Ramos (cell line): ENCODE measurements around the gene CCDC177.

Experiments used
- in situ Hi-C: fragments of 300-500 bp; cut with MboI; formaldehyde crosslinking; loops from one replicate; pipeline ENCODE4 v1.14.3; 2022; ENCODE audit warnings: low sequenced_read_pairs; ENCODE audit not compliant: unreplicated experiment

Gene CCDC177

DNA sequence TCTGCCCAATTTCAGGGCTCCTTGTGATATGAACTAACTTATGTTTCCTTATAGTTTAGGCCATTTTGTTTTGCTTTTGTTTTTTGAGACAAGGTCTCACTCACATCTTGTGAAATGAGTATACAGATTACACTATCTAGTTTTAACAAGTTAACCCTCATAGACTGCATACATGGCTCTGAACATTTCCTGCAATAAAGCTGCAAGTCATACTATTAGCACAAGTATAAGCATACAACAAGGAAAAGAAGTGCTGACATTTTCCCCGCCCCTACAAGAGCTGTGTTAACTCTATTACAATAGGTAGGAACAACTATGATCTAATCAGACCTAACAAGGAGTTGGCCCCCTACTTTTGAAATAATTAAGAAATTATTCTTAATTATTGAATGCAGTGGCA lies 35.9 kb downstream of the CCDC177 start:
- in situ Hi-C loops = no loop called here

DNA sequence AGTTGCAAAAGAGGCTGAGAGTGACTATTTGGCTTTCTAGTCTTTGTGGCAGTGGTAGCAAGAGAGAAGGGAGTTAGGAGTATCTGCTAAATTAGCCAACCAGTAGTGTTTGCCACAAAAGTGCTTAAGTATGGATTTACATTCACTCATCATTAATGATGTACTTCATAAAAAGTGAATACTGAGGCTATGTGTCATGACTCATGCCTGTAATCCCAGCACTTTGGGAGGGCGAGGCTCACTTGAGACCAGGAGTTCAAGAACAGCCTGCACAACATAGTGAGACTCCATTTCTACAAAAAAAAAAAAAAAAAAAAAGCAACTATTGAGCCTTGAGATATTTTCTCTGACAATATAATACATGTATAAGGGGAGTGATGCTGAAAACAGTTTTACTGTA lies 36.8 kb downstream of the CCDC177 start:
- in situ Hi-C loops = no loop called here

DNA sequence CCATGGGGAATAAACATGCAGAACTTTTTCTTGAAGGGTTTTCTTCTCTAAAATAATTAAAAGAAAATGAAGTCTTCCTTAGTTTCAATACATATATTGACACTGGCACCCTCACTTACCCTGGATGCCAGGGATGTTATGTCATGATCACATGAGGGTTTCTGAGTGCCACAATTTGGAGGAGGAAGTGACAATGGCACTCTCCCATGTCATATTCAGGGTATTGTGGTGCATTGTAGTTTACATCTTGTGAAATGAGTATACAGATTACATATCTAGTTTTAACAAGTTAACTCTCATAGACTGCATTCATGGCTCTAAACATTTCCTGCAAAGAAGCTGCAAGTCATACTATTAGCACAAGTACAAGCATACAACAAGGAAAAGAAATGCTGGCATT lies 37.7 kb downstream of the CCDC177 start:
- in situ Hi-C loops = no loop called here

DNA sequence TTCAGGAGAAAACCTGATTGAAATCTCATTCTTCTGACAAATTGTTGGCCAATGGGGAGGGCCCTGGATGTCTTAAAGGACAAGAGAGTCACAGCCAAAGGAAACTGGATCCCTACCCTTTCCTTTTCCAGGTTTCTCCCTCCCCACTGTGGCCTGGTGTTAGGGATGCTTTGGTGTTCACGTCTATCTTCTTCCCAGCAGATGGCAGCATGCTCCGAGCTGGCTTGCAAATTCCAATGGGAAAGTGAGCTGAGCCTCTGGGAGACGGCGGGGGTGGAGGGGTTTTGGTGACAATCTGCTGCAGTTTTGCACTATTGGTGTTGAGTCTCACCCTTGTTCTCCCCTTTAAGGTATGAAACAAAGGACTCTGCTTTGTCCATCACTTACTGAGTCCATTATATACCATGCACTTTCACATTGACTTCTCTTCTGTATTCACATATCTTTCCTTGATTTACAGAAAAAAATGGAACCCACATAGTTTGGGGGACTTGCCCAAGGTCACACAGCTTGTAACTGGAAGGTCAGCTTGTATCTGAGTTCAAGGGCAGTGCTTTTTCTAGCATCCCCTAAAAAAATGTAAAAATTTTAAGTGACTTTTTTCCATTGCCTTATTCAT lies 39.3 kb downstream of the CCDC177 start:
- in situ Hi-C loops = no loop called here

DNA sequence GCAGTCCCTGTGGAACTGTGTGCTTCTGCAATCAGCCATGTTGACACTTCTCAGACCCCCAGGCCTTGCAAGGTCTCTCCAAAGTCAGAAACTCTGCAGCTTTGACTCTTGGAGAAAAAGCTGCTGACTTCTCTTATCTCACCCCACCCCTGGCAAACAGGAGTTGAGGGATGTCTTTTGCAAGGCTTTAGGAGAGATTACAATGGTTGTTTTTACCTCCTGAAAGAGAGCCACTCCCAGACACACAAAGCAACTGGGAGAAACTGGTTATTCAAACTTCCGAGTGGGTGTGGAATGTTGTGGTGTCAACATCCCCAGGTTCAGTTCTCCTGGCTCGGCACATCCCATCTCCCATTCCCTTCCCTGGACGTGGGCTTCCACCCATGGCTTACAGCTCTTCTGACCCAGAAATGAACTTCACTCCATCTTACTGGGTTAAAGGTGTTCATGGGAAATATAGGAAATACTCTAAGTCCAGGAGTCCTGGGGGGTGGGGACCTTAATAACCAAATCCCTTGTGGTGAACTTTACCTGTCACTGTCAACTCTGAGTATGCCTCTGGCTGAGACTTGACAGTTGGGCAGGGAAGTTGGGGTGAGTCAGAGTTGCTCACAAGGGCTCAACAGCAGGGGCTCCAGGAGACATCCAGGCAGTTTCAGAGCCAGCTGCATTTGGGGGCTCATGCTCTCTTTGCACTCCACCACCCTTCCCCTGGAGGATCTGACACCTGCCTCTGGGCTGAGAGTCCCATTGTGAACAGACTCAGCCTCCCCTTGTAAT lies 41.9 kb downstream of the CCDC177 start:
- in situ Hi-C loops = no loop called here

DNA sequence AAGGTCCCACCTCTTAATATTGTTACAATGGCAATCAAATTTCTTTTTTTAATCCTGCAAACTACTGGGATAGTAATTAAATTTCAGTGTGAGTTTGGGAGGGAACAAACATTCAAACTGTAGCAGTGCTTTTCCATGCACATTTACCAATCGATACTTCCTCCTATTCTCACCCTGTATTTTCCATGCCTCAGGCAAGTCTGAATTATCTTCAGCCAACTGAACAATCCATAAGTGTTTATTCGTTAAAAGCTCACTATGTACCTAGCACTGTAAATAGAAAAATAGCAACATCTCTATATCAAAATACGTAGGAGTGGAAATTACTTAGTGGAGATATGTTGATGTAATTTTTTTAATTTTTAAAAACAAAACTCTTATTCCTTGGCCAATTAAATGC lies 43.5 kb downstream of the CCDC177 start:
- in situ Hi-C loops = no loop called here

DNA sequence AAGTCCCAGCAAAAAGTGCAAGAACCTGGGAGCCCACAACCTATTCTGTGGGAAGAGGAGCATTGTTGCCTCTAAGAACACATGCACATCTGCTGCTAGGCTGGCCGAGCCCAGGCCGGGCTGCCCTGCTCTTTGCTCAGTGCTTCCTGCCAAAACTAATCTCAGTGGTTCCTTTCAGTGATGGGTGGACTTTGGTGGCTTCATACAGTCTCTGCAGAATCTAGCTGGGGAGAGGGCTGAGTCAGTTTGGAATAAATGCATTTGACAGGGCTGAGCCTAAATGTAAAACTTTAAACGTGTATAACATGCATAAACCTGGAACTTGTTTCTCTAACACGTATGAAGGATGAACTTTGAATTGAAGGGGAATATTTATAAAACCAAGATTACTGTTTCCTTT lies 44.6 kb downstream of the CCDC177 start:
- in situ Hi-C loops = no loop called here

DNA sequence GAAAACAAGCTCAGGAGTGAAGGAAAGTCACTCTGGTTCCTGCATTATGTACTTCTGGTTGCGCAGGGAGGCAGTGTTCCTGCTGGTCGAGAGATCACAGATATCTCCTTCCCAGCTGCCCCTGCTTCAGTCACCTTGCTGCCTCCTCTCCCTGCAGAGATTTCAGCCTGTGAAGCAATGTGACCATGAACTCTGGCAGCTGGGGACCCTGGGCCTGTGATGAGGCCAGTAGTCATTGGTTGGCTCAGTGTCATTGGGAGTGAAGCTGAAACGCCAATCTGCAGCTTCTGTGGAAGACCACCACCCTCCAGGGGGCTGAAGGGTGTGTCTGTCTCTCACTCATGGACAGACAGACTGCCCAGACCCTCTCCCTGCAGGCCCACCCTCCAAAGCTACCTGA lies 45.1 kb downstream of the CCDC177 start:
- in situ Hi-C loops = no loop called here

DNA sequence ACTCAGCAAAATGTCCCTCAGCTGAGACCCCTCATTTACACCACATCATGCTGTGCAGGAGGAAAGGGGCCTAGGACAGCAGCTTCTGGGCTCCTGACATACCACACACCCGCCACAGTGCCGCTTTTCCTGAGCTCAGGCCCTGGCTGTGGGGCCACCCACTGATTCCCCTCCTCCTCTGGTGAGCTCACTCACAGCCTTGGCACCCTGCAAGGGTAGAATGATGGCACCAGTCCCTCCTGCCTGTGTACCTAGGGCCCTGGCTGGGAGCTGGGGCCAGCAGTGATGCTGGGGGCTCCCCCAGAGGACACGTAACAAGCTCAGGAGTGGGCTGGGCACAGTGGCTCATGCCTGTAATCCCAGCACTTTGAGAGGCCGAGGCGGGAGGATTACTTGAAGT lies 45.7 kb downstream of the CCDC177 start:
- in situ Hi-C loops = no loop called here

DNA sequence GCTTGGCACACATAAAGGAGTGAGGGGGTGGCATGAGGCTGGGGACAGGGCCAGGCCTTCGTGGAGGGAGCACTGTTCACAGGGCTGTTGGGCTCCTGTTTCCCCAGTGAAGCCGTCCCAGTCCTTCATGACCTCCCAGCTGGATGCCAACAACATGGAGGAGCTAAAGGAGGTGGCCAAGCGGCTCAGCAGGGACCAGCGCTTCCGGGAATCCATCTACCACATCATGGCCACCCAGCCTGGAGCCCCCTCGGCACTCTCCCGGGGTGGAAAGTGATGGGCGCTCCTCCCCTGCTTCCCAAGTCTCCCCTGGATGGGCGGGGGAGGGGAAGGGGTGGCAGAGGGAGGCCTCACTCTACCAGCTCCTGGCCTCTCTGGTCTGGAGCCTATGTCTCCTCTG lies 46.5 kb downstream of the CCDC177 start:
- in situ Hi-C loops = no loop called here

DNA sequence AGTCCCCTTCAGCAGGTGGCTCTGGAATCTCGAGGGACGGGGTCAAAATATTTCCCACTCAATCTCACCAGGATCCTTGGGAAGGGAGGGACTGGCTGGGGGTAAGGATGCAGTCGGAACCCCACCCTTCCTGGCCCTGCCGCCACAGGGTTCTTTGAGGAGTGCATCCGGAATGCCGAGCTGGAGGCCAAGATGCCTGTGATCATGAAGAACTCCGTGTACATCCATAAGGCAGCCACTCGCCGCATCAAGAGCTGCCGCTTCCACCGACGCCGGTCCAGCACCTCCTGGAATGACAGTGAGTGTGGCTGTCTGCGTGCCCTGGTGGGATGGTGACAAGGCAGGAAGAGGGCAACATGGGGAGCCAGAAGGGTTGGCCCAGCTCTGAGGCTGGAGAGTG lies 47.0 kb downstream of the CCDC177 start:
- in situ Hi-C loops = no loop called here

DNA sequence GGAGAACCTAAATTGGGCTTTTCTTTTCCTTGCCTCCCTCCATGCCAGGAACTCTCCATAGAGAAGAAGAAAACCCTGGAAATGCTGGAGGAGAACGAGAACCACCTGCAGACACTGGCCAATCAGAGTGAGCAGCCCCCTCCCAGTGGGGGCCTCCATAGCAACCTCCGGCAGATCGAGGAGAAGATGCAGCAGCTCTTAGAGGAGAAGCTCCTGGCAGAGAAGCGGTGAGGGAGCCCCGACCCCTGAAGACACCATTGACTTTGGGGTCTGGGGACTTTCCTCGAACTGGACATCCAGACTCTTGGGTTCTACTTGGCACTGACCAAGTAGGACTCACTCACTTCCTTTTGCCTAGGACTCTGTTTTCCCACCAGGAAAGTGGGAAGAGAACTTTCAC lies 48.8 kb downstream of the CCDC177 start:
- in situ Hi-C loops = no loop called here

DNA sequence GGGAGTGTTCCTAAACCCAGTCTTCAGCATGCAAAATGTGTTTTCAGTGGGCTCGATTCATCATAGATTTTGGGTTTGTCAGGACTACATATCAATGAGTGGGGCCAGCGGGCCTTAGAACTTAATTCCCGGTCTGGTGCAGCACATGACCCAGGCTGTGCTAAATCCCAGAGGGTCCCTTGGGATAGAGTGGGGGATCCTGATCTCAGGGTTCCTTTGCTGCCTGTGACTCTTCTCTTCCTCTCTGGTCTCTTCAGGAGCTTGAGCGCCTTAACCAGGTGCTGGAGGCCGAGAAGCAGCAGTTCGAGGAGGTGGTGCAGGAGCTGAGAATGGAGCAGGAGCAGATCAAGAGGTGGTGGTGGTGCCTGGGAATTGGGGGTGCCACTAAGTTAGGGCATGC lies 52.6 kb downstream of the CCDC177 start:
- in situ Hi-C loops = no loop called here
